Stimulated activated CD8-positive, alpha-beta memory T cell treated with anti-CD3 and anti-CD28 coated beads, Interleukin-4, amount 100 ng/mL, for 48 hours (primary cell): ENCODE measurements around the gene ZNF385C.

Source experiments
- DNase-seq: peaks from one replicate; pipeline ENCODE4 v3.0.0-alpha.2; 2020

Gene ZNF385C

DNA sequence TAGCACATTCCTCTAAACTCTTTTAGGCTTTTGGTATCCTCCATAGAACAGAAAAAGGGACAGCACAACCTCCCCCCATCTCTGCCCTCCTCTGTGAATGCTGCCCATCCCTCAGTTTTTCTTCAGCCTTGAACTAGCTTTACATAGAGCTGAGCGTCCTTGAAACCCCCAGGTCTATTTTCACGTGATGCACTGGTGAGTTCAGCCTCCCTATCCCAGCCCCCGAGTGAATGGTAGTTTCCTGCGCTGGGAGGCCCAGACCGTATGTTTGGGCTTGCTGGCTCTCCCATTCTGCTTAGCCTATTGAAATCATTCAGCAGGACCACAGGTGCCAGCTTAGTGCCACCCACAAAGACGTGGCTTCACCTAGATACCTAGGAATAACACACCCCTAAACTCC lies 22.5 kb downstream of the ZNF385C start:
- DNase-seq = no peak

DNA sequence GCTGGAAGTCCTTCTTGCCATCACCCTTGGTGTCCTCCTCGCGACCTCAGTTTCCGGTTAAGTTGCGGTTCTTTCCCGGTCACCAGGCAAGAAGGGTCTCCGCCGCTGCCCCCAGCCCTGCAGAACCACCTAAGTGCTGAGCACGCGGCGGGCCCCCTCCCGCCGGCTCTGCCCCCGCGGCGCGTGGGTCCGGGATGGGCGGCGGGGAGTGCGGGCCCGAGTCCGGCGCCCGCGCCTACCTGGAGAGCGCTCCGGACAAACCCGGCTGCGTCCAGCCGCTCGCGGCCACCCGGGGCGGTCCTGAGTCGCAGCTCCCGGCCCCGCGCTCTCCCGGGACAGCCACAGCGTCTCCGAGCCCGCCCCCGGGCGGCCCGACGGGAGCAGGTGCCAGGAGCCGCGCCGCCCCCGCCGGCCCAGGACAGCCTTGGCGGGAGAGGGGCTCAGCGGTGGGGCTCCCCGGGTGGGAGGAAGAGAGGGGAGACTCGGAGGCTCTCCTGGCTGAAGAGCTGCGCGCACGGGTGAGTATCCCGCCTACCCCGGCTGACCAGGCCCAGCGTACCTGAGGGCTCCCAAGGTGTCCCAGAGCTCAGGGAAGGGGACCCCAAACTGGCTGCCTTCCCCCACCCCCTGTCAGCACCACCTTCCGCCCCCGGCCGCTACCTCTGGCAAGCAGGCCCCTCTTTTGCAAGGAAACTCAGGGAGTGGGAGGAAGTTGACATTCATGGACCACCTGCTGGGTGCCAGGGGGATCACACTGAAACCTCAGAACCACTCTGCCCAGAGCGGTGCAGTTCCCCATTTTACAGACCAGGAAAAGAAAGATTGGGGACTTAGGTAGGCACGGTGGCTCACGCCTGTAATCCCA lies 25.7 kb downstream of the ZNF385C start:
- no peak for DNase-seq

DNA sequence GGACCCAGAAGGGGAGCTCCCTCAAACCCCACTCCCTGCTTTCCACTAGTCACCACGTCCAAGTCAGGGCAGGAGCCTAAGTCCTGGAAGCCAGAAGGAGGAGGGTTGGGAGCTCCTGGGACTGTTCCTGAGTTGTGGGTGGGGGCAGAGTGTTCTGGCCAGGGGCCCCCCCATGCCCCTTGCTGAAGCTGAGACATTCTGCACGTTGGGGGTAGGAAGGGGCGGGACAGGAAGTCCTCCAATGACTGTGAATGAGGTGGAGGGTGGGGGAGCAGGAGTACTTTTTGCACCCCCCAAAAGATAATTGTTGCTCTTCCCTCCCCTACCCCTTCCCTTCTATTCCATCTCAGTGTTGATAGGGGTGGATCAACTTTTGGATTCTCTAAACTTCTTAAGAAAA lies 26.5 kb downstream of the ZNF385C start:
- peak; percentile 47 for DNase-seq

GRCh38 chr17:42068979-42069378 lies 29.3 kb downstream of the ZNF385C start:
- no peak for DNase-seq

GRCh38 chr17:42067371-42068091 lies 30.7 kb downstream of the ZNF385C start:
- peak; percentile 92 for DNase-seq

DNA sequence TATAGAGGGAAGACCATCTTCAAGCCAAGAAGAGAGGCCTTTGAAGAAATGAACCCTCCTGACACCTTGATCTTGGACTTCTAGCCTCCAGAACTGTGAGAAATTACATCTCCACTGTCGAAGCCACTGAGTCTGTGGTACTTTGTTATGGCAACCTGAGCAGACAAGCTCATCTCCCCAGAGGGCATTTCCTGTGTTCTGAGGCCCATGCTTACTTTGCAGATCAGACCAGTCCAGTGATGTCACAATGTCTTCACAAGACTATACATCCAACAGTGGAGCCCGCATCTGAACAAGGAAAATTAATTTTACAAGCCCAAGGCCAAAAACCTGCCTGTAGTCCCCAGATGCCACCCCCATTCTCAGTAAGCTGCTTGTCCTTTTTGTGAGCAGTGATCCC lies 33.1 kb downstream of the ZNF385C start:
- no peak for DNase-seq

GRCh38 chr17:42062681-42063080 lies 35.6 kb downstream of the ZNF385C start:
- DNase-seq = no peak

DNA sequence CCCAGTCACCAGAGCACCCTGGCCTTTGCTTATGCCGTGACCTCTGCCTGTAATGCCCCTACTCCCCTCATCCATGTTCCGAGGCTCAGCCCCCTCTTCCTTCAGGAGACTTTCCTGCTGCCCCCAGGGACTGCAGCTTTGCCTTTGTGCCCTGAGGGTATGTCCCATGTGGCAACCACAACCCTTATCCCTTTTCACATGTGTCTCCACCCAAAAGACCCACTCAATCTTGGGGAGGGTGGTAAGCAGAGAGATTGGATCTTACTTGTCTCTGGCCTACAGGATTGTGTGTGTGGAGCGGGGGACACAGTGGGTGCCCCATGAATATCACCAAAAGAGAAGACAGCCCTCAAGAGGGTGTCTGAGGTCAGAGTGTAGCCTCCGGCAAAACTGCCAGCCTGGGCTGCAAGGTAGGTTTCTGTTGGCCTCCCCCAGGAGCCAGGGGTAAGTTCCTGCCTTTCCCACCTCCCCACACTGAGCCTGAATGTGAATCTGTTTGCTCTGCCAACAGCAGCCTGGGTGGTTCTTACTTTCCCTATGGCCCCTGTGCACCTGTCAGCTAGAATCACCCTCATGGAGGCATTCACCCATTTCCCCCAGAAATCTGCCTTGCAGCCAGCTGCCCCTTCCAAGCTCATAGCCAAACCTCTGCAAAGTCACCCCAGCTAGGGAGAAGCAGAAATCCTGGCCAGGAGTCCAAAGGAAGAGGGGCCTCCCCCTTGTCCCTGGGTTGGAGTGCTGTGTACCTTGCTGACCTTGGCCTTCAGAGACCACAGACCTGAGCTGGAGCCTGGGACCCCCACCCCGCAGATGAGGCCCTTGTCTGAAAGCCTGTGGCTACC lies 36.4 kb downstream of the ZNF385C start:
- DNase-seq = no peak

- no peak for DNase-seq
Measured at GRCh38 chr17:42060231-42060630, 38.0 kb downstream of the ZNF385C start.

- DNase-seq = no peak
Measured at GRCh38 chr17:42059815-42060214, 38.5 kb downstream of the ZNF385C start.

DNA sequence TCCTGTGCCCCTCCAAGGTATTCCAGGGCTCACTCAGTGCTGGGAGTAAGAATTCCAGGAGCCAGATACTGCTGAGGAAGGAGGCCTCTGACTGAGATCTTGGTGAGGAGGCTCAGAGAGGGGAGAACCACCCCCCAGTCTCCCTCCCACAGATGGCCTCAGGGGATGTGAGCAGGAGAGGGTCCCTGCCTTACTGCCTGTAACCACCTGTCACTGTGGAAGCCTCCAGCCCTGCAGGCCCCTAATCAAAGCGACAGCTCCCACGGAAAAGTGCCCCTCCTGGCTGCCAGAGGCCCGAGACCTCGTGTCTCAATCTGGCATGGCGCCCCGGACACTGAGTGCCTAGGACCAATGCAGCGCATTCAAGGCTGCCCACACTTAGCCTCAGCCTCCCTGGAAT lies 40.2 kb downstream of the ZNF385C start:
- DNase-seq = no peak

- DNase-seq = no peak
Measured at GRCh38 chr17:42056635-42057034, 41.6 kb downstream of the ZNF385C start.

GRCh38 chr17:42055496-42055895 lies 42.8 kb downstream of the ZNF385C start:
- DNase-seq = no peak

- DNase-seq = no peak
Measured at GRCh38 chr17:42055027-42055426, 43.2 kb downstream of the ZNF385C start.

GRCh38 chr17:42053731-42054500 lies 44.4 kb downstream of the ZNF385C start:
- DNase-seq = no peak

- DNase-seq = no peak
Measured at GRCh38 chr17:42052346-42052877, 45.9 kb downstream of the ZNF385C start.

- no peak for DNase-seq
Measured at GRCh38 chr17:42051645-42052044, 46.6 kb downstream of the ZNF385C start.

GRCh38 chr17:42051013-42051400 lies 47.3 kb downstream of the ZNF385C start:
- no peak for DNase-seq

DNA sequence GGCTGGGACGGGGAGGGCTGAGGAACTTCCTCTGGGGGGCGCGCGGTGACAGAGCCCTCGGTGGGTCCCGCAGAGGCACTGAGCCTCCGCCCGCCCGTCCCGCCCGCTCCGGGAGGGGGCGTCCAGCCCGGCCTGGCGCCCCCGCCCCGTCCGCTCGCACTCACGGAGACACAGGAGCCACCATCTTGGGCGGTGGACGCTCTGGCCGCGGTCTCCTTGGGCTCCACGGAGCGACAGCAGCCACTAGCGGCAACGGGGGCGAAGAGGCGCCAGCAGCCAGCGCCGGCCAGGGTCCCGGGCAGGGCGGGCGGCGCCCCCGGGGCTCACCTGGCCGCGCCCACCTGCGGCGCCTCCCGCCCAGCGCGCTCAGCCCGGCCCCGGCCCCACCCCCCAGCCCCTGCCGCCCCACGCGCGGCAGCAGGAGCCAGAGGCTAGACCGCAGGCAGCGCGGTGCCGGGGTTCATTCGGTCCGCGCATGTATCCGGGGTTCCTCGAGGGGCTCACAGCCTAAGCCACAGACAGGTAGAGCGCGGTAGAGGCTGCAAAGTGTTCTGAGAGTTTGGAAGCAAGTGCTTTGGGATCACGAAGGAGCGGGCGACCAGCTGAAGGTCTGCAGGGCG lies 47.8 kb downstream of the ZNF385C start, which contains the start of gene C17orf113:
C17orf113 (minus strand) TSS at position 209 of the 620 bp plus-strand sequence. CDS start 7,225 bp downstream, outside the sequence.
- peak; percentile 63 for DNase-seq

GRCh38 chr17:42049834-42050392 lies 48.4 kb downstream of the ZNF385C start:
- no peak for DNase-seq

DNA sequence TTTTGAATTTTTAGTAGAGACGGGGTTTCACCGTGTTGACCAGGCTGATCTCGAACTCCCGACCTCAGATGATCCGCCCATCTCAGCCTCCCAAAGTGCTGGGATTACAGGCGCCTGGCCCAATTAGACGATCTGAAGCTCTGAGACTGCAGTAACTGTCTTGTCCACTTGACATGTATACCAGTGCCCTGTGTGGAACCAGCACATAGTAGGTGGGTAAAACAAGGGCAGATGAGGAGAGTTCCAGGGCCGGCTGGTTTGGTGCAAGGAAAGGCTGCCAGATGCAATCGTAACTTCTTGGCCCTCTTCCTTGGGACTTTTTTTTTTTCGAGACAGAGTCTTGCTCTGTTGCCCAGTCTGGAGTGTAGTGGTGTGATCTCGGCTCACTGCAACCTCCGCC lies 50.9 kb downstream of the ZNF385C start:
- no peak for DNase-seq
